ENCODE data around the gene C6orf89.
"Not testable (repeated sequence)": the region's sequence is repeated elsewhere in the genome, so short reads cannot be mapped to it uniquely, and the experiment has no call there.

The C6orf89 gene

GRCh38 chr6:36888654-36889481, 3.1 kb downstream of the C6orf89 start:
- TF ChIP-seq, protein P1, sequence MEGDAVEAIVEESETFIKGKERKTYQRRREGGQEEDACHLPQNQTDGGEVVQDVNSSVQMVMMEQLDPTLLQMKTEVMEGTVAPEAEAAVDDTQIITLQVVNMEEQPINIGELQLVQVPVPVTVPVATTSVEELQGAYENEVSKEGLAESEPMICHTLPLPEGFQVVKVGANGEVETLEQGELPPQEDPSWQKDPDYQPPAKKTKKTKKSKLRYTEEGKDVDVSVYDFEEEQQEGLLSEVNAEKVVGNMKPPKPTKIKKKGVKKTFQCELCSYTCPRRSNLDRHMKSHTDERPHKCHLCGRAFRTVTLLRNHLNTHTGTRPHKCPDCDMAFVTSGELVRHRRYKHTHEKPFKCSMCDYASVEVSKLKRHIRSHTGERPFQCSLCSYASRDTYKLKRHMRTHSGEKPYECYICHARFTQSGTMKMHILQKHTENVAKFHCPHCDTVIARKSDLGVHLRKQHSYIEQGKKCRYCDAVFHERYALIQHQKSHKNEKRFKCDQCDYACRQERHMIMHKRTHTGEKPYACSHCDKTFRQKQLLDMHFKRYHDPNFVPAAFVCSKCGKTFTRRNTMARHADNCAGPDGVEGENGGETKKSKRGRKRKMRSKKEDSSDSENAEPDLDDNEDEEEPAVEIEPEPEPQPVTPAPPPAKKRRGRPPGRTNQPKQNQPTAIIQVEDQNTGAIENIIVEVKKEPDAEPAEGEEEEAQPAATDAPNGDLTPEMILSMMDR (IDR thresholded peaks at IDR 0.05; ENCODE audit: borderline replicate concordance, insufficient read depth, low read depth, low read length): no peak
- no peak overlapping the region for H3K4me3 ChIP-seq (ENCODE audit: low read depth, low read length)

GRCh38 chr6:36890112-36890663, 4.4 kb downstream of the C6orf89 start:
- TF ChIP-seq, protein P1 (IDR thresholded peaks at IDR 0.05; ENCODE audit: borderline replicate concordance, insufficient read depth, low read depth, low read length): no peak
- H3K4me3 ChIP-seq (ENCODE audit: low read depth, low read length): no peak overlapping the region

DNA sequence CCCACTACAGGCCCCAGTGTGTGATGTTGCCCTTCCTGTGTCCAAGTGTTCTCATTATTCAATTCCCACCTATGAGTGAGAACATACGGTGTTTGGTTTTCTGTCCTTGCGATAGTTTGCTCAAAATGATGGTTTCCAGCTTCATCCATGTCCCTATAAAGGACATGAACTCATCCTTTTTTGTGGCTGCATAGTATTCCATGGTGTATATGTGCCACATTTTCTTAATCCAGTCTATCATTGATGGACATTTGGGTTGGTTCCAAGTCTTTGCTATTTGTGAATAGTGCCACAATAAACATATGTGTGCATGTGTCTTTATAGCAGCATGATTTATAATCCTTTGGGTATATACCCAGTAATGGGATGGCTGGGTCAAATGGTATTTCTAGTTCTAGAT, 5.4 kb downstream of the C6orf89 start:
- not testable (repeated sequence) for H3K4me3 ChIP-seq (ENCODE audit: low read depth, low read length)

GRCh38 chr6:36893976-36894932, 8.5 kb downstream of the C6orf89 start:
- TF ChIP-seq, protein P1 (IDR thresholded peaks at IDR 0.05; ENCODE audit: borderline replicate concordance, insufficient read depth, low read depth, low read length): no peak

GRCh38 chr6:36897609-36898008, 11.9 kb downstream of the C6orf89 start:
- H3K4me3 ChIP-seq (ENCODE audit: low read depth, low read length): no peak overlapping the region
- TF ChIP-seq, protein P1 (IDR thresholded peaks at IDR 0.05; ENCODE audit: borderline replicate concordance, insufficient read depth, low read depth, low read length): no peak

More at GRCh38 chr6:36893976-36894932, 8.5 kb downstream of the C6orf89 start:
- no peak overlapping the region for H3K4me3 ChIP-seq (ENCODE audit: low read depth, low read length)

DNA sequence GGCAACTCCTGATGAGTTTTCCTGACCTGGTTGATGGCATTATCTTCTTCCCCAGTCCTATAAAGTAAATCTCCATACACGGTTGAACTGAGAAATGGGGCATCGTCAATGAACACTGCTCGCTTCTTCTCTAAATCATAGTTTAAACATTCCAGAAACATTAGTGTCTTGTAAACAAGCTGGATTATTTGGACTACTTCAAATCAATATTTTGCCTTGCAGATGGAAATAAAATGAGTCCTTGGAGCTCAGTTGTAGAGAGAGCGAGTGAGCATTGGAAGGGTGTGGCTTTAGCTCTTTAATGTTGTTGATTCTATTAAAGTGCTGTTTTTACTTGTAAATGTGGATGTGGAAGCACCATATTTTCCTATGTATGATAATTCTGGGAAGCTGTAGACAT, 18.4 kb downstream of the C6orf89 start:
- TF ChIP-seq, protein P1 (IDR thresholded peaks at IDR 0.05; ENCODE audit: borderline replicate concordance, insufficient read depth, low read depth, low read length): no peak
- H3K4me3 ChIP-seq (ENCODE audit: low read depth, low read length): no peak overlapping the region

DNA sequence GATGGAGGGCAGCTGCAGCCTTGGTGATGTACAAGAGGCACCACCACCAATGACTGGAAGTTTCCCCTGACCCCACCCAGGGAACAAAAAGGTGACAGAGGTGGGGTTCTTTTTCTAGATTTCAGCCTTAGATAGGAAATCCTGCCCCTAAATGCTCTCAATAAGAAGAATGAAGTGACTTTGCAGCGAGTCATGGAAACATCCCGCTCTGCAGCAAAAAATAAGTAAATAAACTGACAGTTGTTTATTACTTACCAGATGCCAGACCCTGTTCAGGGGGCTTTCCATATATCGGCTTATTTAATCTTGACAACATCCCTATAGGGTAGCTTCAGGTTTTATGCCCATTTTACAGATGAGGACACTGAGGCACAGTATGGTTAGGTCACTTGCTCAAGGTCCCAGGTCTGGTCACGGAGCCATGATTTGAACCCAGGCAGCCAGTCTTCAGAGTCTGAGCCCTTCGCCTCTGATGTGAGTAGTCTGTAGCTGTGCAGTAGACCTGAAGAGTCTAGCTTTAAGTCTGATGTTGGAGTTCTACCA, 19.2 kb downstream of the C6orf89 start:
- H3K4me3 ChIP-seq (ENCODE audit: low read depth, low read length): no peak overlapping the region
- TF ChIP-seq, protein P1 (IDR thresholded peaks at IDR 0.05; ENCODE audit: borderline replicate concordance, insufficient read depth, low read depth, low read length): no peak
